Measurements from ENCODE around the gene PLD5. TPM values are rescaled to one million over a fixed set of nuclear protein-coding genes. Genes with fewer than 3 reads are reported as not detected.
"Not testable (repeated sequence)": the region's sequence is repeated elsewhere in the genome, so short reads cannot be mapped to it uniquely, and the experiment has no call there.

Gene PLD5
- total RNA-seq, 1 experiment from 2014 or later = not detected

GRCh38 chr1:242462867-242463266 is 61.6 kb downstream of the PLD5 start:
- TF ChIP-seq TCF7L2 (IDR thresholded peaks at IDR 0.05; ENCODE audit: low read depth, low read length) (no peak), POLR2AphosphoS5 (IDR thresholded peaks at IDR 0.05; ENCODE audit: low read depth, low read length) (no peak), SIN3A (IDR thresholded peaks at IDR 0.05; ENCODE audit: borderline replicate concordance, insufficient read depth, low read depth, low read length) (no peak)
- TF ChIP-seq, protein P1, sequence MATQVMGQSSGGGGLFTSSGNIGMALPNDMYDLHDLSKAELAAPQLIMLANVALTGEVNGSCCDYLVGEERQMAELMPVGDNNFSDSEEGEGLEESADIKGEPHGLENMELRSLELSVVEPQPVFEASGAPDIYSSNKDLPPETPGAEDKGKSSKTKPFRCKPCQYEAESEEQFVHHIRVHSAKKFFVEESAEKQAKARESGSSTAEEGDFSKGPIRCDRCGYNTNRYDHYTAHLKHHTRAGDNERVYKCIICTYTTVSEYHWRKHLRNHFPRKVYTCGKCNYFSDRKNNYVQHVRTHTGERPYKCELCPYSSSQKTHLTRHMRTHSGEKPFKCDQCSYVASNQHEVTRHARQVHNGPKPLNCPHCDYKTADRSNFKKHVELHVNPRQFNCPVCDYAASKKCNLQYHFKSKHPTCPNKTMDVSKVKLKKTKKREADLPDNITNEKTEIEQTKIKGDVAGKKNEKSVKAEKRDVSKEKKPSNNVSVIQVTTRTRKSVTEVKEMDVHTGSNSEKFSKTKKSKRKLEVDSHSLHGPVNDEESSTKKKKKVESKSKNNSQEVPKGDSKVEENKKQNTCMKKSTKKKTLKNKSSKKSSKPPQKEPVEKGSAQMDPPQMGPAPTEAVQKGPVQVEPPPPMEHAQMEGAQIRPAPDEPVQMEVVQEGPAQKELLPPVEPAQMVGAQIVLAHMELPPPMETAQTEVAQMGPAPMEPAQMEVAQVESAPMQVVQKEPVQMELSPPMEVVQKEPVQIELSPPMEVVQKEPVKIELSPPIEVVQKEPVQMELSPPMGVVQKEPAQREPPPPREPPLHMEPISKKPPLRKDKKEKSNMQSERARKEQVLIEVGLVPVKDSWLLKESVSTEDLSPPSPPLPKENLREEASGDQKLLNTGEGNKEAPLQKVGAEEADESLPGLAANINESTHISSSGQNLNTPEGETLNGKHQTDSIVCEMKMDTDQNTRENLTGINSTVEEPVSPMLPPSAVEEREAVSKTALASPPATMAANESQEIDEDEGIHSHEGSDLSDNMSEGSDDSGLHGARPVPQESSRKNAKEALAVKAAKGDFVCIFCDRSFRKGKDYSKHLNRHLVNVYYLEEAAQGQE (IDR thresholded peaks at IDR 0.05; ENCODE audit: insufficient read depth in 1 of 2, low read depth in 2 of 2, low read length in 1 of 2) = no peak
- TF ChIP-seq, protein P2, sequence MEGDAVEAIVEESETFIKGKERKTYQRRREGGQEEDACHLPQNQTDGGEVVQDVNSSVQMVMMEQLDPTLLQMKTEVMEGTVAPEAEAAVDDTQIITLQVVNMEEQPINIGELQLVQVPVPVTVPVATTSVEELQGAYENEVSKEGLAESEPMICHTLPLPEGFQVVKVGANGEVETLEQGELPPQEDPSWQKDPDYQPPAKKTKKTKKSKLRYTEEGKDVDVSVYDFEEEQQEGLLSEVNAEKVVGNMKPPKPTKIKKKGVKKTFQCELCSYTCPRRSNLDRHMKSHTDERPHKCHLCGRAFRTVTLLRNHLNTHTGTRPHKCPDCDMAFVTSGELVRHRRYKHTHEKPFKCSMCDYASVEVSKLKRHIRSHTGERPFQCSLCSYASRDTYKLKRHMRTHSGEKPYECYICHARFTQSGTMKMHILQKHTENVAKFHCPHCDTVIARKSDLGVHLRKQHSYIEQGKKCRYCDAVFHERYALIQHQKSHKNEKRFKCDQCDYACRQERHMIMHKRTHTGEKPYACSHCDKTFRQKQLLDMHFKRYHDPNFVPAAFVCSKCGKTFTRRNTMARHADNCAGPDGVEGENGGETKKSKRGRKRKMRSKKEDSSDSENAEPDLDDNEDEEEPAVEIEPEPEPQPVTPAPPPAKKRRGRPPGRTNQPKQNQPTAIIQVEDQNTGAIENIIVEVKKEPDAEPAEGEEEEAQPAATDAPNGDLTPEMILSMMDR (IDR thresholded peaks at IDR 0.05) = no peak
- Histone ChIP-seq H3K4me3 (ENCODE audit: low read depth in 2 of 2, low read length in 2 of 2) (no peak overlapping the region), H3K27me3 (ENCODE audit: control insufficient read depth, insufficient read depth, low read length) (no peaks in the 10 kb centered on the region), H3K27ac (ENCODE audit: low read length) (no peak overlapping the region), H3K4me1 (ENCODE audit: control insufficient read depth, insufficient read depth, low read length) (no peaks in the 10 kb centered on the region), H3K36me3 (ENCODE audit: control insufficient read depth, insufficient read depth, low read length) (no peaks in the 10 kb centered on the region), H3K9me3 (ENCODE audit: control insufficient read depth, insufficient read depth, low read depth, low read length) (no peaks in the 10 kb centered on the region)
- no TSS peak for BruUV-seq (replicated peaks)
- ATAC-seq = no peak
- intact Hi-C loops (cut with micrococcal nuclease; ENCODE audit: unreplicated experiment) (loop anchor here (10.0 kb wide), 1 partner anchor 862 kb away; no protein-coding TSS in a partner anchor), in situ Hi-C loops (cut with HindIII; ENCODE audit: low pct_unique_long_range_greater_than_20kb, low sequenced_read_pairs) (no loop called here)
- DNase-seq (ENCODE audit: low read depth, low spot score) = no peak
- POLR2A ChIA-PET = no interaction called here
- CTCF ChIA-PET = no interaction called here

GRCh38 chr1:242459740-242460139 is 64.8 kb downstream of the PLD5 start:
- CTCF ChIA-PET; H3K9me3 ChIP-seq (ENCODE audit: control insufficient read depth, insufficient read depth, low read depth, low read length); H3K27ac ChIP-seq (ENCODE audit: low read length); H3K4me1 ChIP-seq (ENCODE audit: control insufficient read depth, insufficient read depth, low read length); POLR2A ChIA-PET; DNase-seq (ENCODE audit: low read depth, low spot score); ATAC-seq; in situ Hi-C loops (cut with HindIII; ENCODE audit: low pct_unique_long_range_greater_than_20kb, low sequenced_read_pairs); H3K27me3 ChIP-seq (ENCODE audit: control insufficient read depth, insufficient read depth, low read length); H3K36me3 ChIP-seq (ENCODE audit: control insufficient read depth, insufficient read depth, low read length); H3K4me3 ChIP-seq (ENCODE audit: low read depth in 2 of 2, low read length in 2 of 2); BruUV-seq (replicated peaks): not testable (repeated sequence)
- intact Hi-C loops (cut with micrococcal nuclease; ENCODE audit: unreplicated experiment) = loop anchor here (10.0 kb wide), 2 partner anchors 435 to 865 kb away; no protein-coding TSS in a partner anchor

DNA sequence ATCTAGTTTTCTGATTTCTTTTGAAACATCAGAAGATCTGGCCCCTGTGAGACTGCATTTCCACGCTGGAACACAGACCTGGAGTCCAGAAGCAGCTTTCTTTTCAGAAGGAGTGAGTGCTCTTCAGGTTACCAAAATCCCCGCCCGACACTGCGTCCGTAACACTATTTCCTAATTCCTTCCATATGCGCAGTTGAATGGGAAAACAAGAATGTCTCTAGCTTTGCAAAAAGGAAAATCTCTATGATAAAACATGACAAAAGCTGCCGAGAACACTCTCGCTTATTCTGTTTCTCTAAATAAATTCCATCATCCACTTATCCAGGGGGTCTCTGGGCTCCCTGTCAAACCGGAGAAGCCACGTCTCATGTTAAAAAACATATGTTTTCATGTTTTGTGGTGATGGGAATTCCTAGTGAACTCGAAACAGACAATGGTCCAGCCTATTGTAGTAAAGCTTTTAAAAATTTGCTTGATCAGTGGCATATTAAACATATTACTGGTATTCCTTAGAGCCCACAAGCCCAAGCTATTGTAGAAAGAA is 67.7 kb downstream of the PLD5 start:
- intact Hi-C loops (cut with micrococcal nuclease; ENCODE audit: unreplicated experiment) = loop anchor here (10.0 kb wide), 1 partner anchor 432 kb away; no protein-coding TSS in a partner anchor
- ChIA-PET POLR2A (no interaction called here), CTCF (no interaction called here)

More for the DNA sequence above, 67.7 kb downstream of the PLD5 start:
- no TSS peak for BruUV-seq (replicated peaks)
- TF ChIP-seq, protein P2 (IDR thresholded peaks at IDR 0.05) = no peak
- TF ChIP-seq TCF7L2 (IDR thresholded peaks at IDR 0.05; ENCODE audit: low read depth, low read length) (no peak), POLR2AphosphoS5 (IDR thresholded peaks at IDR 0.05; ENCODE audit: low read depth, low read length) (no peak), SIN3A (IDR thresholded peaks at IDR 0.05; ENCODE audit: borderline replicate concordance, insufficient read depth, low read depth, low read length) (no peak)
- TF ChIP-seq, protein P1 (IDR thresholded peaks at IDR 0.05; ENCODE audit: insufficient read depth in 1 of 2, low read depth in 2 of 2, low read length in 1 of 2) = no peak
- Histone ChIP-seq H3K27ac (ENCODE audit: low read length) (no peak overlapping the region), H3K4me1 (ENCODE audit: control insufficient read depth, insufficient read depth, low read length) (no peaks in the 10 kb centered on the region), H3K27me3 (ENCODE audit: control insufficient read depth, insufficient read depth, low read length) (no peaks in the 10 kb centered on the region), H3K36me3 (ENCODE audit: control insufficient read depth, insufficient read depth, low read length) (no peaks in the 10 kb centered on the region), H3K9me3 (ENCODE audit: control insufficient read depth, insufficient read depth, low read depth, low read length) (no peaks in the 10 kb centered on the region), H3K4me3 (ENCODE audit: low read depth in 2 of 2, low read length in 2 of 2) (no peak overlapping the region)
- in situ Hi-C loops (cut with HindIII; ENCODE audit: low pct_unique_long_range_greater_than_20kb, low sequenced_read_pairs) = no loop called here
- no peak for ATAC-seq
- no peak for DNase-seq (ENCODE audit: low read depth, low spot score)

All from Panc1 (cell line).